NCI-H2196 (cell line): ENCODE measurements around the gene SMDT1.
"Not testable (repeated sequence)": the region's sequence is repeated elsewhere in the genome, so short reads cannot be mapped to it uniquely, and the experiment has no call there.

Experiments used
- DNase-seq: peaks from one replicate; lab custom pipeline; 2025; ENCODE audit not compliant: unreplicated experiment; lab: John Stamatoyannopoulos, UW

Gene SMDT1

GRCh38 chr22:42070517-42071422, 8.7 kb upstream of the SMDT1 start, which contains the start of gene NAGA:
Gene NAGA (minus strand): TSS chr22:42070812. CDS start chr22:42070297, 515 bp downstream.
- DNase-seq, result peak; percentile 99

GRCh38 chr22:42071508-42071907, 8.0 kb upstream of the SMDT1 start:
- not testable (repeated sequence) for DNase-seq

GRCh38 chr22:42072606-42073330, 6.7 kb upstream of the SMDT1 start:
- DNase-seq, result no peak

GRCh38 chr22:42073621-42074041, 5.9 kb upstream of the SMDT1 start:
- no peak for DNase-seq

- no peak for DNase-seq
Measured at GRCh38 chr22:42074132-42074811, 5.2 kb upstream of the SMDT1 start, which contains the start of gene PHETA2. Gene PHETA2 (plus strand): TSS chr22:42074248. CDS start chr22:42077294, 3,046 bp downstream.

- no peak for DNase-seq
Measured at GRCh38 chr22:42074846-42075676, 4.4 kb upstream of the SMDT1 start.

GRCh38 chr22:42076764-42077485, 2.6 kb upstream of the SMDT1 start:
- no peak for DNase-seq

GRCh38 chr22:42077486-42078125, 1.9 kb upstream of the SMDT1 start:
- no peak for DNase-seq

GRCh38 chr22:42078469-42079318, 806 bp upstream of the SMDT1 start:
- no peak for DNase-seq

- peak; percentile 40 for DNase-seq
Measured at GRCh38 chr22:42080287-42080686, 787 bp downstream of the SMDT1 start.

GRCh38 chr22:42083119-42083518, 3.6 kb downstream of the SMDT1 start:
- no peak for DNase-seq

GRCh38 chr22:42084874-42085273, 5.4 kb downstream of the SMDT1 start:
- DNase-seq, result no peak

GRCh38 chr22:42086051-42086450, 6.6 kb downstream of the SMDT1 start:
- DNase-seq, result no peak

- peak; percentile 99 for DNase-seq
Measured at GRCh38 chr22:42090596-42091454, 11.3 kb downstream of the SMDT1 start, which contains the start of gene NDUFA6. Gene NDUFA6 (minus strand): TSS chr22:42090772. CDS start chr22:42090744, 28 bp downstream.

- DNase-seq, result no peak
Measured at GRCh38 chr22:42091455-42091782, 11.9 kb downstream of the SMDT1 start.

- no peak for DNase-seq
Measured at GRCh38 chr22:42101199-42101598, 21.7 kb downstream of the SMDT1 start.

GRCh38 chr22:42104332-42104860, 24.9 kb downstream of the SMDT1 start:
- not testable (repeated sequence) for DNase-seq
